C1 segment of cervical spinal cord (tissue), 14 donors: ENCODE measurements around the gene CENATAC.
"Not testable (repeated sequence)": the region's sequence is repeated elsewhere in the genome, so short reads cannot be mapped to it uniquely, and the experiment has no call there.

Experiments used
- DNase-seq, 14 donors: peaks; one replicate each; lab custom pipeline; 2025; lab: John Stamatoyannopoulos, UW

CENATAC gene

DNA sequence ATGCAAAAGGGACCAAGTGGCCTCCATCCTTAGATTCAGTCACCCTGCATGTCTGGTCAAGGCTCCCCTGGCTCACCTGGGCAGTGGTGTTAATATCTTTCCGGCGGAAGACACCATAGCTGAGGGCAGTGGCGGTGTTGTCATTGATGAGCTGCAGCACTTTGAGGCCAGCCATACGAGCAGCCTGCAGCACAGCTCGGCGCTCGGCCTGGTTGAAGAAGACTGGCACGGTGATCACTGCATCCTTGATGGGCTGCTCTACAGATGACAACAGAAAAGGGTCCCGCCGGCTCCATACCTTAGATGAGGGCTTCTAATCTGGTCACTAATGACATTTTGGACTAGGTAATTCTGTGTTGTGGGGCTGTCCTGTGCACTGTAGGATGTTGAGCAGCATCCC is 56.5 kb downstream of the CENATAC start:
- DNase-seq = no peak

DNA sequence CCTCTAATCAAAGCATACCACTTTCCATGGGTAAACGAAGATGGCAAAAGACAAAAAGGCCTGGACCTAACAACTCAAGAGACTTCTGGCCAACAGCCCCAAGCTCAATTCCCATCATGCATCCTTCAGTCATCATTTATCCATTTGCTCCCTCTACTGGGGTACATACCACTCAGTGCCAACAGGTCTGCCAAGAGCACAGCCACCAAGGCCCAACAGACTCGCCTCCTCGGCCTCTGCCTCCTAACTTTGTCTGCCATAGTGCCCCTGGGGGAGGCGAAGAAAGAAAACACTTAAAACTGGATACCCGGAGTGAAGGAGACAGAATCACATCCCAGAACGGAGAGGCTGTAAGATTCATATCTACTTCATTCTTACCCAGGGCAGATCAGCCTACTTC is 58.0 kb downstream of the CENATAC start:
- DNase-seq = peak in 2 of 14 donors; percentile 15

DNA sequence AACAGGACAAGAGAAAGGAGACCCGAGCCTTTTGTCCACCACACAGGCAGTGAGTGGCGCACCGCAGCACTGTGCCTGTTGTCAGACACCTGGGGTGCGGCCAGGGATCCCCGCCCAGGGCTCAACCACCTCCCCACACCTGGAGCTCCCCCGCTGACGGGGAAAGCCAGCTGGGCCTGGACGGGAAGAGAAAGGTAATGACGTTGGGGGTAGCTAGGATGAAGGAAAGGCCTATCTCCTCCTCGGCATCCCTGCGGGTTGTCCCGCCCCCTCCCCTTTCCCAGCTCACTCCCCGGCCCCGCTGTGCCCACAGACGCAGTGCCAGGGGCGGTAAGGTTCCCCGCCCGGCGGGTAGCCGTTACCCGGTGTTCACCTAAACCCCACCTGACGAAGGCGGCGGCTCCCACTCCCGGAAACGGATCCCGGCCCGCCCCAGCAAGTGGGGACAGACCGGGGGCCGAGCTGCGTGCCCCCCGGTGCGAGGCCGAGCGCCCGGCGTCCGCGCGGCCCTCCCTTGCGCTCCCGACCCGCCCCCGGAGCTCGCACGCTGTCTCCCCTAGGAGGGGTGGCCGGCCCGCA is 58.6 kb downstream of the CENATAC start:
- peak in 4 of 14 donors; percentile 36 to 51 (median 42) for DNase-seq

DNA sequence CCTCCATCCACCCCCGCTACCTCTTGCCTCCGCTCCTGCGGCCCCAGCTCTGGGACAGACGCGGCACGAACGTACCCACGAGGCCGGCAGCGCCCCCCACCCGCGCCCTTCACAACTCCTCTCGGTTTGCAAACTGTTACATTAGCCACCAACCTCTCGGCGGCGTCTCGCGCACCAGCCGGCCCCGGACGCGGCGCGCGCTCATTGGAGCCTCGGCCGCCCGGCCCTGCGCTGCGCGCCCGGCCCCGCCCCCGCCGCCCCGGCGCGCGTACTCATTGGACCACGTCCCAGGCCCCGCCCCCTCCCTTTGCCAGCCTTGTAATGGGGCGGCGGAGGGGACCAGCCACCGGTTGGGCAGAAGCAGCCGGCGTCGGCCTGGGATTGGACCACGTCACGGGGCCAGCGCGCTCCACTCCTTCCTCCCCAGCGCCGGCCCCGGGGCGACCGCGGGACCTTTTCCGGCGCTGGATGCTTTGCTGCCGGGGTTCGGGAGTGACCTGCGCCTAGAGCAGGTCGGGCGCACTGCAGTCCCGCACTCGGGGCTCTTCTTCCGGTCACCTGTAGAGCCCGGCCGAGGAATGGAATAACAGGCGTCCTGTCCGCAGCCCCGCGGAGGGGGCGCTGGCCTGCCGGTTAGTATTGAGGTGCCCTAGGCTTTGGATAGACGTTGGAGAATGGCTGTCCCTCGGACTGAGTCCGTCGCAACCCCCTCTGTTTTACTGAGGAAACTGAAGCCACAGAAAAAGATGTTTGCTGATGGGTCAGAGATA is 59.2 kb downstream of the CENATAC start, which contains the start of gene HYOU1:
HYOU1 (minus strand) TSS at position 206 of the 770 bp plus-strand sequence. CDS start 1,045 bp downstream, outside the sequence.
- peak; percentile 74 to 99 (median 93) for DNase-seq

DNA sequence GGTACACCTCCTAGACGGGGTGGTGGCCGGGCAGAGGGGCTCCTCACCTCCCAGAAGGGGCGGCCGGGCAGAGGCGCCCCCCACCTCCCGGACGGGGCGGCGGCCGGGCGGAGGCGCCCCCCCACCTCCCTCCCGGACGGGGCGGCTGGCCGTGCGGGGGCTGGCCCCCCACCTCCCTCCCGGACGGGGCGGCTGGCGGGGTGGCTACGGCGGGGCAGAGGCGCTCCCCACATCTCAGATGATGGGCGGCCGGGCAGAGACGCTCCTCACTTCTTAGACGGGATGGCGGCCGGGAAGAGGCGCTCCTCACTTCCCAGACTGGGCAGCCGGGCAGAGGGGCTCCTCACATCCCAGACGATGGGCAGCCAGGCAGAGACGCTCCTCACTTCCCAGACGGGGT is 61.2 kb downstream of the CENATAC start:
- not testable (repeated sequence) for DNase-seq

DNA sequence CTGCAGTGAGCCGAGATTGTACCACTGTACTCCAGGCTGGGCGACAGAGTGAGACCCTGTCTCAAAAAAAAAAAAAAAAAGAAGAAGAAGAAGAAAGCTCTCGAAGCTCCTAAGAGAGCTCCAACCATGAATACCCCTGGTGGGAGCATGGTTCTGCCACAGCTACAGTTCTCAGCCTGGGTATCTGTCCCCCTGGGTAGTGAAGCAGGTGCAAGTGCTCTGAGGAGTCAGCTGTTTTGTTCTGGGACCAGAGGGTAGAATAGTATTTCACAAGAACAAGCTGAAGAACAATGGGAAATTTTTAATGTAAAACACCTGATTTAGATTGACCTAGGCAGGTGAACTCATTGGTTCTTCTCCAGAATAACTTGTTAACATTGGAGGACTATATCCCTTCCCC is 63.3 kb downstream of the CENATAC start:
- no peak for DNase-seq

DNA sequence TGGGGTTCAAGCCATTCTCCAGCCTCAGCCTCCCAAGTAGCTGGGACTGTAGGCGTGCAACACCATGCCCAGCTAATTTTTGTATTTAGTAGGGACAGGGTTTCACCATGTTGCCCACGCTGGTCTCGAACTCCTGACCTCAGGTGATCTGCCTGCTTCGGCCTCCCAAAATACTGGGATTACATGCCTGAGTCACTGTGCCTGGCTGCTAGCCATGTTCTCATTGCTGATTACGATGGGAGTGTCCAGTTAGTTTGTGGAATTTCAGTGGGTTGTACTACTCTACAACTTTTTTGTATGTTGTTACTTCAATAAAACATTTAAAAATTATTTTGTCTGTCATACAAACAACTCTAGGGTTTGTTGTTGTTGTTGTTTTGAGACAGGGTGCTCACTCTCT is 64.8 kb downstream of the CENATAC start:
- no peak for DNase-seq

DNA sequence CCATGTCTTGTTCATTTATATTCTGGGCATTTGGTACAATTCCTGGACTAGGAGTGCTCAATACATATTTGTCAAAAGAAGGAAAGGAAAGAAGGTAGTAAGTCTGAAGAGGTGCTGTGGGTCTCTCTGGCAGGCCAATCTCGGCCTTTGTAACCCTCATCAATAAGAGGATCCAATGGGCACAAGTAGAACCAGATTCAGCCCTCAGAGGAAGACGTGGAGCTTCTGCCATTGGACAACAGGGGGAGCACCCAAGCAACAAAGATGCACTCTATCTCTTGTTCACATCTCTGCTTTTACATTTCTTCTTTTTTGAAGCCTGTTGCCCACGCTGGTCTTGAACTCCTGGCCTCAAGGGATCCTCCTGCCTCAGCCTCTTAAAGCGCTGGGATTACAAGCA is 67.4 kb downstream of the CENATAC start:
- DNase-seq = no peak
